ENCODE results near the gene ACVR2B.

- TF ChIP-seq CTCF (IDR thresholded peaks at IDR 0.05) (no peak), POLR2AphosphoS5 (IDR thresholded peaks at IDR 0.05) (no peak), POLR2A (IDR thresholded peaks at IDR 0.05) (no peak)
These were observed 68.3 kb downstream of the ACVR2B start for GRCh38 chr3:38522002-38522401.

Data from stomach (tissue), 4 donors.